Activated CD8-positive, alpha-beta memory T cell treated with anti-CD3 and anti-CD28 coated beads for 4 hours (primary cell): ENCODE results near the gene CTNND2.

ENCODE experiments used
- DNase-seq, 2 donors: peaks; one replicate each; pipeline ENCODE4 v3.0.0-alpha.2; 2020; ENCODE audit warnings: low read depth in 2 of 2

CTNND2 gene

DNA sequence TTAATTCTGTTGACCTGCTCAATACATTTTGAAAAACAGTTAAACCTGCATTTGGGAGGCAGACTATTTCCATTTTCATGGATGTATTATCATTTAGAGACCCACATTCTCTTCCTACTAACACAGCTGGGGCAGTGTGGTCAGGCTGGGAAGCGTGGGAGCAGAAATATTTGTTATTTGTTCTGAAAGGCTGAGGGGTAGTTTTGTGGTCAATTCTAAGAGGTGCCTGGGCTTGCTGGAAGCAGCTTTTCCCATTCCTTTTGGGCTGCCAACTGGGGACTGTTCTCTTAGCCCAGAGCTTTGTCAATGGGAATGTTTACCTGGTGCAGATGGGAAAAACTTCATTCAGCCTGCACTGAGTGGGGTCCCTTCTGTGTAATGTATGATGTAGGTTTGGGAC is 971.8 kb downstream of the CTNND2 start:
- no peak for DNase-seq

DNA sequence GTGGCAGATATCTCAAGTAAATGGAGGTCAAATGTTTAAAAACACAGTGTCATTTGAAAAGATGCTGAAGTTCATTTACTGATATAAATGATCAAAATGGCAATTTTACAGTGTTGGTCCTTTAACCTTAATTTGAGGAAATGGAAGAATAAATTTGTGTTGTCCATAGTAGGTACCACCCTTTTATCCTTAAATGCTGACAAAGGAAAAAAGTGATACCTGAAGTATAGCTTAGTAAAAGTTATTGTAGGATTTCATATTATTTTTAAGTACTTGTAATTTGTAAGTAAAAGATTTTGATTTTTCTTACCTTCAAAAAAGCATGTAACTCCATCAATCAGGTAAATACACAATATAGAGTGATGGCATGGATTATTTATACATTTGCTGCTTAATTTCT is 976.6 kb downstream of the CTNND2 start:
- DNase-seq, result no peak

DNA sequence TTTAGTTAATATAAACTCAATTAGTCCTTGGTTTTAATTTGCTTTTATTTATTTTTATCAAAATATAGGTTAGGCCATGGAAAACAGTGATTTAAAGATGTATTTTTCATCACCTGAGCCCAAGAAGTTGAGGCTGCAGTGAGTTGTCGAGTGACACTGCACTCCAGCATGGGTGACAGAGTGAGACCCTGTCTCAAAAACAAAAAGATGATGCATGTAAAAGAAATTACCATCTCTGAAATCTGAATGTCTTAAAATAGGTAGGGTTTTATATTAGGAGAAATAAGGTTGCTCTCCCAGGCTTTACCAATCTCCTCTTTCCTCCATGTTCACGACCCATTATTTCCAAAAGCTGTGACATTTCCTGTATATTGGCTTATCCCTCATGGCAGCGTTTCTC is 980.9 kb downstream of the CTNND2 start:
- DNase-seq, result no peak
